WTC11 (cell line): Measurements from ENCODE around the gene PAM. TPM values are rescaled to one million over a fixed set of nuclear protein-coding genes. Genes with fewer than 3 reads are reported as not detected.

Experiments
- ATAC-seq: fragments of 200-7000 bp; cut with Tn5 transposase; 2 replicates; pipeline ENCODE4 v1.10.0; 2021; ENCODE audit warnings: mild to moderate bottlenecking, moderate library complexity
- CTCF ChIA-PET: fragments of 300-600 bp; sonication (Branson Sonifier 250); formaldehyde crosslinking; loops from one replicate; lab custom pipeline; 2021; ENCODE audit warnings: antibody characterized with exemption; lab: Charles Lee
- POLR2A ChIA-PET: fragments of 350-600 bp; sonication (Branson Sonifier 250); formaldehyde crosslinking; loops from one replicate; lab custom pipeline; 2021; ENCODE audit warnings: antibody characterized with exemption; lab: Charles Lee
- DNase-seq: peaks from one replicate; pipeline ENCODE4 v3.0.0; 2021; ENCODE audit warnings: low spot score
- H3K27ac Mint-ChIP-seq: 2 replicates; pipeline ENCODE4 v1.8.0; 2021; ENCODE audit warnings: mixed read lengths
- H3K27me3 Mint-ChIP-seq: 2 replicates; pipeline ENCODE4 v1.8.0; 2021; ENCODE audit warnings: low read depth, mild to moderate bottlenecking, moderate library complexity, mixed read lengths
- H3K36me3 Mint-ChIP-seq: 2 replicates; pipeline ENCODE4 v1.8.0; 2021; ENCODE audit warnings: mixed read lengths
- H3K4me1 Mint-ChIP-seq: 2 replicates; pipeline ENCODE4 v1.8.0; 2022; ENCODE audit warnings: mixed read lengths
- H3K4me3 Mint-ChIP-seq: 2 replicates; pipeline ENCODE4 v1.8.0; 2021; ENCODE audit warnings: mild to moderate bottlenecking, moderate library complexity, mixed read lengths
- H3K9me3 Mint-ChIP-seq: 2 replicates; pipeline ENCODE4 v1.8.0; 2021; ENCODE audit warnings: mixed read lengths
- ARID4B ChIP-seq: sonication (generic); formaldehyde crosslinking; IDR thresholded peaks from 2 replicates; pipeline ENCODE4 v1.8.0; 2023; ENCODE audit warnings: missing genetic modification reagents, mild to moderate bottlenecking, borderline replicate concordance
- CREM ChIP-seq: sonication (generic); formaldehyde crosslinking; IDR thresholded peaks from 2 replicates; pipeline ENCODE4 v1.8.1; 2022; ENCODE audit warnings: mild to moderate bottlenecking, missing genetic modification reagents, moderate library complexity
- HMGXB4 ChIP-seq: sonication (generic); formaldehyde crosslinking; IDR thresholded peaks from 2 replicates; pipeline ENCODE4 v1.8.1; 2023; ENCODE audit warnings: mild to moderate bottlenecking, moderate library complexity, missing genetic modification reagents
- MAX ChIP-seq: sonication (generic); formaldehyde crosslinking; IDR thresholded peaks from 2 replicates; pipeline ENCODE4 v1.8.0; 2022; ENCODE audit warnings: mild to moderate bottlenecking, missing genetic modification reagents
- MXD4 ChIP-seq: fragments of 250-450 bp; sonication (Bioruptor Pico); IDR thresholded peaks from 2 replicates; pipeline ENCODE4 v1.8.0; 2021; ENCODE audit warnings: mild to moderate bottlenecking, moderate library complexity, borderline replicate concordance
- MYBL2 ChIP-seq: sonication (generic); formaldehyde crosslinking; IDR thresholded peaks from 2 replicates; pipeline ENCODE4 v1.8.1; 2023; ENCODE audit warnings: mild to moderate bottlenecking, moderate library complexity, missing genetic modification reagents
- NFATC4 ChIP-seq: fragments of 250-450 bp; sonication (Bioruptor Pico); IDR thresholded peaks from 2 replicates; pipeline ENCODE4 v1.9.0; 2021; ENCODE audit warnings: mild to moderate bottlenecking
- NR1H2 ChIP-seq: sonication (generic); formaldehyde crosslinking; IDR thresholded peaks from 2 replicates; pipeline ENCODE4 v1.9.0; 2021; ENCODE audit warnings: mild to moderate bottlenecking, moderate library complexity, missing genetic modification reagents
- SMAD3 ChIP-seq: sonication (generic); formaldehyde crosslinking; IDR thresholded peaks from 2 replicates; pipeline ENCODE4 v1.8.0; 2022; ENCODE audit warnings: missing genetic modification reagents, mild to moderate bottlenecking, borderline replicate concordance
- STAT6 ChIP-seq: sonication (generic); formaldehyde crosslinking; conservative IDR thresholded peaks from 2 replicates; pipeline ENCODE4 v1.8.1; 2023; ENCODE audit warnings: mild to moderate bottlenecking, low read depth, missing genetic modification reagents, moderate library complexity
- TEAD4 ChIP-seq: sonication (generic); formaldehyde crosslinking; IDR thresholded peaks from 2 replicates; pipeline ENCODE4 v1.8.0; 2022; ENCODE audit warnings: mild to moderate bottlenecking, missing genetic modification reagents
- TP53 ChIP-seq: sonication (generic); formaldehyde crosslinking; IDR thresholded peaks from 2 replicates; pipeline ENCODE4 v1.8.1; 2023; ENCODE audit warnings: mild to moderate bottlenecking, missing genetic modification reagents
- USF2 ChIP-seq: sonication (generic); formaldehyde crosslinking; IDR thresholded peaks from 2 replicates; pipeline ENCODE4 v1.8.1; 2023; ENCODE audit warnings: mild to moderate bottlenecking, missing genetic modification reagents, moderate library complexity
- ZMAT4 ChIP-seq: fragments of 250-450 bp; sonication (Bioruptor Pico); IDR thresholded peaks from 2 replicates; pipeline ENCODE4 v1.9.0; 2021; ENCODE audit warnings: mild to moderate bottlenecking
- ZNF263 ChIP-seq: sonication (generic); formaldehyde crosslinking; IDR thresholded peaks from 2 replicates; pipeline ENCODE4 v1.8.1; 2022; ENCODE audit warnings: low read depth, mild to moderate bottlenecking, moderate library complexity, missing genetic modification reagents
- ZNF396 ChIP-seq: fragments of 250-450 bp; sonication (Bioruptor Pico); IDR thresholded peaks from 2 replicates; pipeline ENCODE4 v1.8.0; 2021; ENCODE audit warnings: mild to moderate bottlenecking, moderate library complexity, borderline replicate concordance
- ZNF416 ChIP-seq: fragments of 250-450 bp; sonication (Bioruptor Pico); IDR thresholded peaks from 2 replicates; pipeline ENCODE4 v1.9.0; 2021; ENCODE audit warnings: mild to moderate bottlenecking, inconsistent platforms
- ZNF423 ChIP-seq: fragments of 250-450 bp; sonication (Bioruptor Pico); IDR thresholded peaks from 2 replicates; pipeline ENCODE4 v2.1.2; 2022; ENCODE audit warnings: mild to moderate bottlenecking, moderate library complexity
- total RNA-seq: library from RNA; stranded (reverse); gene quantifications from 3 replicates; pipeline ENCODE4 v1.2.3, GENCODE V29; 2021

PAM gene
- total RNA-seq, 1 experiment from 2014 or later, result 52.3 TPM

GRCh38 chr5:102762562-102763227 lies 7.6 kb downstream of the PAM start (continued):
- no peak for TF ChIP-seq ZNF396 (CRISPR knock-in tag)
- TF ChIP-seq SMAD3, result no peak
- no peak for TF ChIP-seq STAT6 (CRISPR knock-in tag)

GRCh38 chr5:102763734-102764133 lies 8.6 kb downstream of the PAM start:
- TF ChIP-seq TEAD4 (CRISPR knock-in tag) (no peak), ZMAT4 (CRISPR knock-in tag) (no peak), NR1H2 (CRISPR knock-in tag) (no peak), HMGXB4 (no peak), MAX (no peak), ZNF416 (CRISPR knock-in tag) (no peak)
- Mint-ChIP-seq H3K9me3 (no peaks in the 10 kb centered on the region), H3K27me3 (no peaks in the 10 kb centered on the region), H3K27ac (no peak overlapping the region), H3K4me1 (peaks cover 46% of the 10 kb centered on the region), H3K36me3 (no peaks in the 10 kb centered on the region), H3K4me3 (no peak overlapping the region)
- DNase-seq, result no peak
- ChIA-PET CTCF (no interaction called here), POLR2A (no interaction called here)
- ATAC-seq, result no peak

- H3K4me1 Mint-ChIP-seq, result peaks cover 43% of the 10 kb centered on the region
- H3K9me3 Mint-ChIP-seq, result no peaks in the 10 kb centered on the region
- no peak overlapping the region for H3K27ac Mint-ChIP-seq
- ChIA-PET POLR2A (no interaction called here), CTCF (no interaction called here)
- H3K27me3 Mint-ChIP-seq, result no peaks in the 10 kb centered on the region
- no peak overlapping the region for H3K4me3 Mint-ChIP-seq
- DNase-seq (no peak), ATAC-seq (no peak)
- TF ChIP-seq TP53 (CRISPR knock-in tag) (no peak), MYBL2 (CRISPR knock-in tag) (no peak), ZNF263 (CRISPR knock-in tag) (no peak), NFATC4 (CRISPR knock-in tag) (no peak), MXD4 (CRISPR knock-in tag) (no peak), NR1H2 (CRISPR knock-in tag) (no peak), ZNF423 (CRISPR knock-in tag) (no peak), ARID4B (no peak), CREM (CRISPR knock-in tag) (no peak), USF2 (CRISPR knock-in tag) (no peak)
- H3K36me3 Mint-ChIP-seq, result no peaks in the 10 kb centered on the region
Observed at GRCh38 chr5:102764381-102765004, 9.4 kb downstream of the PAM start.
